AG08395 (cell line): ENCODE results near the gene BNC2.

ENCODE experiments used
- DNase-seq: peaks from one replicate; pipeline ENCODE4 v3.0.0; 2012; ENCODE audit warnings: mixed read lengths, low spot score

Gene BNC2

DNA sequence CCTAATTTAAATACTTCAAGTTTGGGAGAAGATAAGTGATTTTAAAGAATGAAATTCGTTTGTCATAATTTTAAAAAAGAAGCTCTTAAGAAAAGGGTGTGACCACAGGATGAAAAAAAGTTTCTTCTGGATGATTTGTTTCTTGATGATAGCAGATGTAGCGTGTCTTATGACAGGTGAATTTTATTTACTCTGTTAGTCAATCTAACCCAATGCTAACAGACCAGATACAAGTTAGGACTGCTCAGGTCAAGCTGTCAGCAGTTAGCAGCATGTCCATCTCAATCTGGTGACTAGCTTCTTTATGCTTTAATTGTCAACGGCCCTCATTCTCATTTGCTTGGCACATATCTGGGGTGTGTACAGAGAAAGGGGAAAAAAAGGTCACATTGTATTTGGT lies 456.0 kb downstream of the BNC2 start:
- no peak for DNase-seq

DNA sequence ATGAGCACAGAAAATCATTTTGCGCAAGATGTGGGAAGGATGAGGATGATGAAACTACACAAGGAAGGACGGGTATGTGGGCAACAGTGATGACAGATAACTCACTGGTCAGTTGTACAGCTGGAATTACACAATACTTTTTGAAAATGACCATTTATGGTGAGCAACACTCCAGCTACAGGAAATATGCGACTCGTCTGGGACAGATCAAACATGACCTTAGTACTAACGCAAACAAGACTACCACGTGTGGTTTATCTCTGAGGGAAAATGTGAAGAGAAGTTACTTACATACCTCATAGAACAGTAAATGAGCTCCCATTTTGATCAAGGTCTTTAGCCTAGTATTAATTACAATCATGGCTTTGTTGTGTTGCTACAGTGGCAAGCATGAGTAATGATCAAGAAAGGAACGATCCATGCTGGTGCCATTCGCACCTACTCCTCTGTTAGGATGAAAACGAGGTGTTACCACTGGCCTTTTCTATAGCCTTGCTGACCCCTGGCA lies 456.9 kb downstream of the BNC2 start:
- DNase-seq = peak; percentile 63

DNA sequence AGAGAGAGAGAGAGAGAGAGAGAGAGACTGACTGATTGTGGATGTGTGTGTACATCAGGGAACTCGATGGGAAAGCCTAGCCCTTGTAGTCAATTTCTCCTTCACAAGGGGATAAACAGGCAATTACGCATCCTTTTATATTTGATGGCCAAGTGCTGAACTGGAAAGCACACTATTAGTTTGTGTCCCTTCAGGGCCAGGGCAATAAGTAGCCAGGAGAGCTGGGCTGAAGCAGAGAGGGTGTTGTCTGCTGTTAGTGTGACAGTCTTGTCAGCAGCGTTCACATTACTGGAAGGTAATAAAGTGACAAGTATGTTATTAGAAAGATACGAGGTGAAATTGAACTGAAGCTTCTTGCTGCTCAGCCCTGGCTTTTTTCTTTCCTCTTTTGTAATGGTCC lies 457.7 kb downstream of the BNC2 start:
- no peak for DNase-seq

DNA sequence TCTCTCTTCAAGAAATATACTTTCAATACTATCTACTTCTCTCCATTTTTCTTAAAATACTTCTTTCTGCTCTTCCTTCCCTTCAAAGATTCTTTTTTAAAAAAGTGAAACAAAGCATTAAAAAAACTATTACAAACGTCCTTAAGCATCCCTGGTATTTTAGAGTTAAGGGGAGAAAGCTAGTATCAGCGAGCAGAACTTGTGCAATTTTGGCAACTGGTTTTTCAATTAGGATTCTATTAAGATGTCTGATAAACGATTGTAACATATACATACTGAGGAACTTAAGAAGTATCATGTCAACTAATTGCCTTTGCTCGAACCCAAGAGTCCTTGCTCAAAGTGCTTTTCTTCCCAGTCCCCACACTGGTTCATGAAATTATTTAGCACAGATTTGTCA lies 459.2 kb downstream of the BNC2 start:
- no peak for DNase-seq

DNA sequence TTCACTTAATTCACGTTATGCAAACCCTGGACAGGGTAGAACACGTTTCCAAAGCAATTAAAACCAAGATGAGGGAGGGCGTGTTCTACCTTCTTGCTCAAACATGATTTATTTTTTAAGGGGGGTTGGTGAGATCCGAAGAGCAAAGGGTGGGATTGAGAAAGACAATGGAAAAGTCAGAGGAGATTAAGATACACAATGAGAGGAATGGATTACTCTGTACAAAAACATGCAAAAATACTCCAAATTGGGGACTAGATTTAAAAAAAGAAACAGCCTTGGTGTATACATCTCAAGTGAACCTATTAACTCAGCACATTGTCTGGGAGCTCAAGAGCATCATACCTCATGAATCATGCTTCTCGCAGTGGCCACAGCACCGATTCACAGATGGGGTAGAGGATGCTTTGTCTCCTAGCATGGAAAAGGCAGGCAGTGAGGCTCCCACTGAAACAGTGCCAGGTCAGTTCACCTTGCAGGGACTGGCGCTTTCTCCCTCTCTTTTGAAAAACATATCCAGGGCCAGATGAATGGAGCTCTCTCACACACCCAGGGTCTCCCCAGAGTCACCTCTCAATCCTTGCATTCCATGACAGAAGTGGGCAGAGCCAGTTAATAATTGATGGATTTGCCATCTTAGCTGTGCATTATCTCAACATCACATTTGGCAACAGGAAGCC lies 459.7 kb downstream of the BNC2 start:
- no peak for DNase-seq

DNA sequence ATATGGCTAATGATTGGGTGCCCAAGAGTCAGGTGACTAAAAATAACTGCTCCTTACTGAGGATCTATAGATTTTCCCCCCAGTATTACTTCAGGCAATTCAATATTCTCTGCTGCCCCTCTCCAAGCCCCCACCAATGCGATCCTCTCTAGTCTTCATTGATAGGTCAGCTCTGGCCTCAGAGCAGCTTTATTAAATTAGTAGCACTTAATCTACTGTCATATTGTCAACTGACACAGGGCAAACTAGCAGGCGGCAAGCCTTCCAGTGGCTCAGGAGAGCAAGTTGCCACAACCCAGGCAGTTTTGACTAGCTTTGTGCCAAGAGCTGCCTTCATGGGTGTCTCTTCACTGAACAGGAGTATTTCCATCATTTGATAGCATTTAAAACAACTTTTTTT lies 462.9 kb downstream of the BNC2 start:
- DNase-seq = no peak

DNA sequence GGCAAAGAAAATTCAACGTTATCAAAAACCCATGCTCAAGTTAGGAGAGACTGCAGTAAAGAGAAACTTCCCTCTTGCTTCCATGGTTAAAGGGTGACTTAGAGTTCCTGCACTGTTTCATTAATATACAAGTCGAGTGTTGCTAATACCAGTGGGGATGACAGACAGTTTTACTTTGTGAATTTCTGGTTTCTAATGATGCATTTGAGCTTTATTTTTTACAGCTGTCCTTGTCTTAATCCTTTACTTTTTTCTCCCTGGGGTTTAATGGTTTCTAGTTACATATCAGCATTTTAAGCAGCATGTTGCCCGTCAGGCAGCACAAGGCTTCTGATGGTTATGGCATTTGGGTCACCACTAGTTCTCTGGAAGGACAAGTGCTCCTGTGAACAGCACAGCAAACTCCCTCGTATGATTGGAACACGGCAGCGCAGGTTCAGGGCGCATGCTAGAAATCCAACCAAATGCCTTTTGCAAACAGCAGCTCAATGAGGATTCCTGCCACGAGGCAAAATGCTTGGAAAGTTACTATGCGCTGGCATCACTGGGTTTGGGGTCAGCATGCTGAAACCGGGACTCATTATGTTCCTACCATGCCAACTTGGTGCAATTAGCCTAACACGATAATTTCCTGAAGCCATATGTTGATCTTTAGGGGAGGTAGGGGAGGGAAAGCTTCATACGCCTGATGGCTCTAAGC lies 463.8 kb downstream of the BNC2 start:
- DNase-seq = no peak

DNA sequence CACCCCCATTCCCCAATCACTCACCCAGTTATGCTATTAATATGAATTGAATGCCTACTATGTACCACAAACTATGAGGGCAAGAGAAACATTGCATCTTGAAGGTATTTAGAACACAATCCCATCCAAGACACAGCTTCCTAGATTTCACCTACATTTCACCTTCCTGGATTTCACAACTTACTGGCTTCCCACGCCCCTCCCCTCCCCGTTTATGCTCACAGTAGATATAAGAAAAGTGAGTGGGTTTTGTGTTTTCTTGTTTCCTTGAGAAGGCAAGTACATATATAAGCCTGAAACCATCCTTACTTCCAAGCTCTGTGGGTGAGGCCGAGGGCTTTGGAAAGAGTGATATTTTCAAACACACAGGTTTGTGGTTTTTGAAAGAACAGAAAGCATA lies 465.0 kb downstream of the BNC2 start:
- no peak for DNase-seq

DNA sequence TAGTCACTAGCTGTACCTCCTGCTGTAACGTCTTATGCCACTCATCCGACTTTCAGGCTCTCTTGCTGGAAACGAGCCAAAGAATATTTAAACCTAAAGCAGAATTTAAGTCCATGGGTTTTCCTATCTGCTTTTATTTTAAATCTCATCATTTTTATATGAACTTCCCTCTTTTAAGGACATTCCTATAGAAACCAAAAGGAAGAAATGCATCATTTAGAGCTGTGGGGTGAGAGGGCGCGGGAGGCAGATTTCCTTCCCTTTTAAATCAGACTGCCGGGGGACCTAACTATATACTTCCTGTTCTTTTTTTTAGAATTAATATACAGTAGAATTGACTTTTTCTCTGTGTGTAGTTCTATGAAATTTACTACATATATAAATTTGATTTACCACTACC lies 468.8 kb downstream of the BNC2 start:
- DNase-seq = no peak

DNA sequence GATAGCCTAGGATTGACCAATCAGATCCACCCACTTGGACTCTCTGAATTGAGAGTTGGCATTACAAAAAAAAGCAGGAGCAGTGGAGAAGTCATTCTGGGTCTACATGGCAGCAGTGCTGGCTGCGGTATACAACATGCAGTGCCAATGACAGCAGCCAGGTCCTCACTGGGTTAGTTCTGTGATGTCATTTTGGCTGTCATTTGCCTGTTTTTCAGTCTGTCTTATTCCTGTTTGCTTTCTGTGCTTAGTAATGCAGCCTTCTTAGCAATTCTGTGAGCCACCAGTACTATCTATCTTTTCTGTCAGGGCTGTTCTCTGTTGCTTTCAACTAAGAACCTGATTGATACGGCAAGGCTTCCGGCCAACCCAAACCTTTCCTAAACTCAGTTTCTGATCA lies 471.8 kb downstream of the BNC2 start:
- DNase-seq = no peak

DNA sequence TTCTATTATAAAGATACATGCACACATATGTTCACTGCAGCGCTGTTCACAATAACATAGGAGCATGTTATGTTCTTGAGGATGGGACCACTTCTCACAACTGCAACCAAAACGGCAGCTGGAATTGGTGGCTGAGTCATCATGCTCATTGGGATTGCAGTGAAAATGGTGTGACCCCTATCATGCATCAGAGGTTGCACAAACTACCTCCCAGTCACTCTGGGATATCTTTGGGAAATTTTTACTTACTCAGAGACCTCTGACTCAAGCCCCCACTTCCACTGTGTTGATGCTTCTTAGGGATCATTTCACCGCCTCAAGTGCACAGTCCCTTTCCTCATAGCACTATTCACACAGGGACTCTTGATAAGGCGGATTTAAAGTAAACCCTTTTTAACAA lies 474.1 kb downstream of the BNC2 start:
- no peak for DNase-seq

DNA sequence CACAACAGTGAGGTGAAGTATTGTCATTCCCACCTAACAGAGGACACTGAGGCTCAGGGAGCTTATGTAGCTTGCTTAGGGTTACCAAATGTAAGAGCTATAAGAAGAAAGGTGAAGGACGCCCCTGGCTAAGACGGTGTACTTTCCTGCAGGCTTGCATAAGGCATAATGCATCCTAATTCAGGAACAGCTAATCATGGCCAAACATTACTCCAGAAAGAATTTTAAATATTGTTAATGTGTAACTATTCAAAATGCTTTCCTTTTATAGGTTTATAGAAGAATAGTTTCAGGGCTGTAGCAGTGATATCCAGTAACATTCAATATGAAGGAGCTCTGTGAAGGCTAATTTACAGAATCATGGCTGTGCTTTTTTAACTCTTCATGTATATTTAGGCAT lies 479.1 kb downstream of the BNC2 start:
- DNase-seq = no peak

DNA sequence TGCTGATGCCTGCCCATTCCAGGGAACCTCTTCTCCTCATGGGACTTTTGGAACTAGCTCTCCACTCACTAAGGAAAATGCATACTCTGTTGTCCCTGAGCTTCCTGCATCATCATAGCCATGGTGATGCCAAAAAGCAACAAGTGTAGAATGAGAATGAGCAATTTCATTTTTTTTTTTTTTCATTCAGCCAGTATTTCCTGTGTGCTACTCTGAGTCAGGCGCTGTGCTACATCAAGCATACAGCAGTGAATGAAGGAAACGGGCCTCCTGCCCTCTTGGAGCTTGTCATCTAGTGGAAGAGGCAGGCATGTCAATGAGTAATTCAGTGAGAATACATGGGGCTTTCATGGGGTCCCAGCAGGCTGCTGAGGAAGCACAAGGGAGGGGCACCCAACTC lies 483.1 kb downstream of the BNC2 start:
- DNase-seq = no peak

DNA sequence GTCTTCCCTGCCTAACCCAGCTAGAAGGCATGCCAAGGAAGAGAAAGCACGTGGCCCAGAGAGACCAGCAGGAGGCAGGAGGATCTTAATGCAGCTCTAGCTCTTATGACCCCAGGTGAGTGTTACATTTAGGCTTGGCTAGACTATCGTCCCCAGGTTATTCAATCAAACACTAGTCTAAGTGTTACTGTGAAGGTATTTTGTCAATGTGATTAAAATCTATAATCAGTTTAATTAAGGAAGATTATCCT lies 483.7 kb downstream of the BNC2 start:
- no peak for DNase-seq

DNA sequence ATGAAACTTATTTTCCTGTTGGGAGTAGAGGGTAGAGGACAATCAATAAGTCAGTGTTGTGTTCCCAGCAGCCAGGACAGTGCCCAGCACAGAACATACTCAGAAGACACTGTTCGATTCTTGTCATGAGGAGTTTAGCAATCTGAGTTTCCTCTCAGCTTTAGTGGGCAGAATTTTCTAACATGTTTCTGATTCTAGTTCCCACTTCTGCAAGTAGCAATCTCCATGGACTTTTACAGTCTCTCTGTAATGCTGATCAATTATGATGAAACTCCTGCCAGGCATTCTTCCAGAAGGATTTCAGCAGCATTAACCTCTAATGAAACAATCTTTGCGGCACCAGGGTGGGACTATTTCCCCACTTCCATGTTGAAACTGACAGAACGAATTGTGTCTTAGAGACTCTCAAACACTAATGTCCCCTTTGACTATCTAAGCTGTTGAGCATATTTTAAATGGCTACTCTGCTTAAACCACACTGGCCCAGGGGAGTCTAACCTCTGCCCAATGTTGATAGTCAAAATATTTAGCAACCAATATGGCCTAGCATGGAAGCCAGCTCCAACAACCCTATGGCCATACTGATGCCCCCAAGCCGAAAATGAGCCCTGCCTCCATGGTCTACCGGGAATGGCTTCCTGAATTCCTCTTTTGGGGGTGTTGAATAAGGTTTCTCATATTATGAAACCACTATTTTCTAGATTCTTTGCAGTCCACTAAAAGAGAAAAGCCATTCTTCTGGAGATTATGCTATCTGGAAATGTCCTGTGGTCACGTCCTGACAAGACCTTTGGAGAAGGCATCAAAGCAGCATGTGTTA lies 484.3 kb downstream of the BNC2 start:
- no peak for DNase-seq

DNA sequence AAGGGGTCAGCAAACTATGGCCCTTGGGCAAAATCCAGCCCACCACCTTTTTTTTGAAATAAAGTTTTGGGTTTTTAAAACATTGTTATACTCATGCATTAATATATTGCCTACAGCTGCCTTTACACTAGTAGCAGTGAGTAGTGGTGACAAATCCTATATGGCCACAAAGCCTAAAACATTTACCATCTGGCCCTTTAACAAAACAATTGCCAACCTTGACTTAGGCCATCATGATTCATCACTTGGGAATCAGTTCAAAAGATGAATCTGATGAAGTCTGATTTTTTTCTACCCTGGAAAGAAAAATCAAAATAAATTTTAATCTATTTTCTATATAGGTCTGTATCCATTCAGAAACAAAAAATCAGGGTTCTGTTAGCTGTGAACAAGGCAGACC lies 484.9 kb downstream of the BNC2 start:
- peak; percentile 61 for DNase-seq

DNA sequence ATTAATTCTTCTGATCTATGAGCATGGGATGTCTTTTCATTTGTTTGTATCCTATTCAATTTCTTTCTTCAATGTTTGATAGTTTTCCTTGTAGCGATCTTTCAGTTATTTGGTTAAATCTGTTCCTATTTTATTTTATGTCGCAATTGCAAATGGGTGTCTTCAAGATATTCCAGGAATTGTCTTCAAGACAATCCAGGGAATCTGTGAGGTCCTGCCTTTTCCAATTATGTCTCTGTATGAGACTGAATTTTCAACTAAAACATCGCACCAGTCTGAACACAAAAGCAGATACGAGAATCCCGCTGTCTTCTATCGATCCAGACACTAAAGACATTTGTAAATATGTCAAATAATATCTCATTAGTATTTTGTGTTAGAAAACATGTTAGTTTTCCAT lies 485.5 kb downstream of the BNC2 start:
- DNase-seq = no peak

DNA sequence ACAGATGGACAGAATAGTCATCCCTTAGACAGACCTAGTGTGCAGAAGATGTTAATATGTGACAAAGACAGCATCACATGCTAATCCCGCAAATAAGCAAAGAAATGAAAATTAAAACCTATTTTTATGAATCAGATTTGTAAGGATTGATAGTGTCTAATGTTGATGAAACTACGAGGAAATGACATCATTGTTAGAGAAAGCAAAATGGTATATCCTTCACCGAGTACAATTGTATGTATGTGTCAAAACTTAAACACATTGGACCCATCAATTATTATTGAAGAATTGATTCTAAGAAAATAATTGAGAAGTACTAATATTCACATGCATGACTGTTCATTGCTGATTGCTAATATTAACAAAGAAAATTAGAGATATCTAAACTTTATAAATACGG lies 493.2 kb downstream of the BNC2 start:
- no peak for DNase-seq

DNA sequence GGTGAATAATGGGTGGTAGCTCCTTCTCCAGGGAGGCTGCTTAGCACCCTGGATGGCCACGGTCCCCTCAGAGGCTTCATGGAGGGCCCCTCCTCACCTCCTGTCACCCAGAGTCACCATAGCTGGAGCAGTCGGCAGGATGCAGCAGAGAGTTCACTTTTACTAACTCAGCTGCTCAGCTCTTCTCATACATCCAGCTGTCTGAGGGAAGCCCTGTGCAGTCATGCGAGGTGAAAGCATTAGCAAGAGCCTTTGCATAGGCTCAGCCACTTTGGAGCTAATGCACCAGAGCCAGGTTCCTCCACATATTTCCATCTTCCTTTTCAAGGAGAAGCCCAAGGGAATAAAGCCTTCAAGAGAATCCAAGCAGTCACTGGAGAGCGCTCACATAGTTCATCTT lies 499.2 kb downstream of the BNC2 start:
- DNase-seq = no peak

DNA sequence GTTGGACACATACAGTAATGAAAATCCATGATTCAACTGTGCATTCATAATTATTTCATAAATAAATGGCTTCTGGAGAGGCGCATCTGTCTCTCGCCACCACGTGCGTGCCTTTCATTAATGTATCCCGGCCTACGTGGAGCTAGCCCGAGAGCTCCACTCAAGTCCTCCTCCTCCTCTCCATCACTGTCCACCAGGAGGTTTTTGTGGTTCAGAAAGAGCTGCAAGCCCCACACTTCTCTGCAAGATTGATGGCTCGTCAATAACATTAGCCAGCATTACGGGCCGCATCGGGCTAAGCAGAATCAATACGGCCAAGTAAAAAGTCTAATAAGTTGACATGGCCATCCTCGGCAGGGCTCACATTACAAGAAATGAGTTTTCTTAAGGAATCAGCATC lies 499.8 kb downstream of the BNC2 start:
- no peak for DNase-seq

DNA sequence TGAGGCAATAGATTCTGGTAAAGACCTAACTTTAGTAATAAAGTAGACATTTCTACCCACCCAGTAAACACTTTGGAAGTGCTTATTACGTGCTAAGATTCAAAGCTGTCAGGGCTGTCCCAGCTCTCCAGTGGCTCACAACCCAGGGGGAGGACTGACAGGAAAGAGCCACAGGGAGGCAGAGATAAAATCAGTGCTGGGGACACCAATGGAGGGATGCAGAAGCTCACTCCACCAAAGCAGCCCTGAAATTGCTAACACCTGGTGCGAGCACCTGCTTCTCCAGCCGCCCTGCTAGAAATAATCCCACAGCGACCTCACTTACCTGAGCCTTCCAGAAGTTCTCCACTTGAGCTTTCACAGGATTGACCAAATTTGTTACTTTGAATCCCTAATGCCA lies 501.0 kb downstream of the BNC2 start:
- no peak for DNase-seq

DNA sequence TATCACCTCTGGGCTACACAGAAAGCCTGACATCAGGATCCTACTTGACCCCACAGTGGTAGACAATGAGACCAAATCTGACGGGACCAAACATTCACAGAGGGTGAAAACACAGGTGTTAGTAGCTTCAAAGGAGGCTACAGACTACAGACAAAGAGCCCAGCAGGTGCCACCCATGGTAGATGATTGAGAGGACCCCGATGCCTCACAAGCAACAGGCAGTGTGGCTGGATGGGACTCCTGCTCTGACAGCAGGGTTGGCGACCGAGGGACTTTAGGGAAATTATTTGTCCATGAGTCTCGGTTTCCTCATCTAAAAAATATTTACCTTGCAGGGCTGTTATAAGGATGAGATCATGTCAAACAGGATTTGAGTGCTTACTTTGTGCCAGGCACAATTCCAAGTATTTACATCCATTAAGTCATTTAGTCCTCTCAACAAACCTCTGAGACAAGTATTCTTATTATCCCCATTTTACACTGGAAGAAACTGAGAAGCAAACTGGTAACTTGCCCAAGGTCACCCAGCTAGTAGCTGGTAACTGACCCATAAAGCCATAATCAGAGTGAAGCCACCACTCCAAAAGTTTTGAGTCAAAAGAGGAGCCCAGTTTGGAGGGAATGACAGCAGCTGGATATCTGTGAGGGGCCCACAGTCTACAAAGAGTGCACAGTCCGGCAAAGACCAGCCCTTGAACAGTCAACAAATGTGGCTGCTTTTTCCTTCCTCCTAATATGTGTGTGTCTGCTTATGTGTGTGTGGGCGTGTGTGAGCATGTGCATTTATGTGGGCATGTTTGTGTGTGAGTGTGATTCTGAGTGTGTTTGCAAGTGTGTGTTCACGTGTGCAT lies 502.0 kb downstream of the BNC2 start:
- no peak for DNase-seq
